ENCODE data around the gene ELOVL2.
"Not testable (repeated sequence)": the region's sequence is repeated elsewhere in the genome, so short reads cannot be mapped to it uniquely, and the experiment has no call there.

ELOVL2 gene

GRCh38 chr6:11018225-11018624 lies 25.9 kb downstream of the ELOVL2 start:
- no peak for DNase-seq

- DNase-seq: no peak
These were observed 27.0 kb downstream of the ELOVL2 start for GRCh38 chr6:11017090-11017489.

GRCh38 chr6:11016452-11016851 lies 27.7 kb downstream of the ELOVL2 start:
- no peak for DNase-seq

- no peak for DNase-seq
These were observed 29.0 kb downstream of the ELOVL2 start for GRCh38 chr6:11015102-11015501.

GRCh38 chr6:11013721-11014070 lies 30.4 kb downstream of the ELOVL2 start:
- DNase-seq: no peak

- no peak for DNase-seq
These were observed 31.0 kb downstream of the ELOVL2 start for GRCh38 chr6:11012976-11013720.

GRCh38 chr6:11012295-11012754 lies 31.8 kb downstream of the ELOVL2 start:
- no peak for DNase-seq

- DNase-seq: no peak
These were observed 32.3 kb downstream of the ELOVL2 start for GRCh38 chr6:11011787-11012234.

- DNase-seq: no peak
These were observed 34.8 kb downstream of the ELOVL2 start for GRCh38 chr6:11009353-11009752.

- no peak for DNase-seq
These were observed 35.3 kb downstream of the ELOVL2 start for GRCh38 chr6:11008821-11009220.

GRCh38 chr6:11007715-11008608 lies 36.1 kb downstream of the ELOVL2 start:
- no peak for DNase-seq

GRCh38 chr6:11006061-11006460 lies 38.0 kb downstream of the ELOVL2 start:
- DNase-seq: no peak

- not testable (repeated sequence) for DNase-seq
These were observed 40.8 kb downstream of the ELOVL2 start for GRCh38 chr6:11003297-11003696.

- no peak for DNase-seq
These were observed 41.9 kb downstream of the ELOVL2 start for GRCh38 chr6:11002176-11002575.

GRCh38 chr6:10999994-11000393 lies 44.1 kb downstream of the ELOVL2 start:
- no peak for DNase-seq

- DNase-seq: no peak
These were observed 48.9 kb downstream of the ELOVL2 start for GRCh38 chr6:10995114-10995707.

GRCh38 chr6:10993896-10994295 lies 50.2 kb downstream of the ELOVL2 start:
- no peak for DNase-seq

- no peak for DNase-seq
These were observed 53.0 kb downstream of the ELOVL2 start for GRCh38 chr6:10991115-10991514.

- no peak for DNase-seq
These were observed 54.5 kb downstream of the ELOVL2 start for GRCh38 chr6:10989587-10989986.

- DNase-seq: not testable (repeated sequence)
These were observed 59.1 kb downstream of the ELOVL2 start for GRCh38 chr6:10984959-10985358.

GRCh38 chr6:10981409-10981808 lies 62.7 kb downstream of the ELOVL2 start:
- DNase-seq: no peak

GRCh38 chr6:10979603-10980002 lies 64.5 kb downstream of the ELOVL2 start:
- DNase-seq: no peak

GRCh38 chr6:10977231-10977968 lies 66.7 kb downstream of the ELOVL2 start:
- DNase-seq: no peak
